GM18858 (cell line): ENCODE data around the gene SPARC.
A peak's percentile ranks its signal among the peaks of the same experiment; 100 is the strongest.

Source experiments
- ATAC-seq: cut with Tn5 transposase; IDR thresholded peaks from one replicate; pipeline ENCODE4 v1.9.1; 2021; ENCODE audit not compliant: unreplicated experiment

The SPARC gene

GRCh38 chr5:151679421-151680155, 7.1 kb downstream of the SPARC start:
- no peak for ATAC-seq

- no peak for ATAC-seq
Observed at GRCh38 chr5:151678713-151679112, 8.0 kb downstream of the SPARC start.

- ATAC-seq = no peak
Observed at GRCh38 chr5:151677776-151678545, 8.8 kb downstream of the SPARC start.

DNA sequence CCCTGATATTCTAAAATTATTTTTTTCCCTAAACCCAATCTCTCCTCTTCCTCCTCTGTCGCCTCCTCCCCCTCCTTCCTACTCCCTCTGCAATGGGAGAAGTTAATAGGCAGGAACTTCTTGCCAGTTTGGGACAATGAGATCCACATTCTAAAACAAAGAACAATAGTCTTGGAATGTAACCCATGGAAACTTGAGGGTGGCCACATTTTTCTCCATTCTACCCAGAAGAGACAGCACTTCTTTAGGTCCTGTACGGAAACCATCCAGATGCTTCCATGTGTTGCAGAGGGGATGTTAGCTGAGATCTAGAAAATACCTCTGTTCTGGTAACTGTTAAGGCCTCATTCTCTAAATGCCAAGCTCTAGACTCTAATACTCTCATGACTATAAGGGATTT, 10.0 kb downstream of the SPARC start:
- no peak for ATAC-seq

DNA sequence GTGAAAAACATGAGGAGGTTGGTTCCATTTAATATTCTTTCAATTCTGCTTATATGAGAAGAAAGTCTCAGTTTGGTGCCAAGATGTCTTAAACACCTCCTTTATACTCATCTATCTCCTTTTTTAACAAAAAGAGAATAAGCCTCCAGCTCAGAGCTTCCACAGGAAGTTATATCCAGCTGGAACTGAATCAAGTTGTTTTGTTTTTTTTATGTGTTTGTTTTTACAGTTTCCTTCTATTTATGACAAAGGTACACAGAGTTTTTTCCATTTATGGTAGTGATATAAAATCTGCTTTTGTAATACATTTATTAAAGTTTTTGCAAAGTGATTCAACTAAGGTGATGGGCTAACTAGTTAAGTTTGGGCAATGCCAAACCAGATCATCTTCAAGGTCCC, 10.4 kb downstream of the SPARC start:
- ATAC-seq = no peak

DNA sequence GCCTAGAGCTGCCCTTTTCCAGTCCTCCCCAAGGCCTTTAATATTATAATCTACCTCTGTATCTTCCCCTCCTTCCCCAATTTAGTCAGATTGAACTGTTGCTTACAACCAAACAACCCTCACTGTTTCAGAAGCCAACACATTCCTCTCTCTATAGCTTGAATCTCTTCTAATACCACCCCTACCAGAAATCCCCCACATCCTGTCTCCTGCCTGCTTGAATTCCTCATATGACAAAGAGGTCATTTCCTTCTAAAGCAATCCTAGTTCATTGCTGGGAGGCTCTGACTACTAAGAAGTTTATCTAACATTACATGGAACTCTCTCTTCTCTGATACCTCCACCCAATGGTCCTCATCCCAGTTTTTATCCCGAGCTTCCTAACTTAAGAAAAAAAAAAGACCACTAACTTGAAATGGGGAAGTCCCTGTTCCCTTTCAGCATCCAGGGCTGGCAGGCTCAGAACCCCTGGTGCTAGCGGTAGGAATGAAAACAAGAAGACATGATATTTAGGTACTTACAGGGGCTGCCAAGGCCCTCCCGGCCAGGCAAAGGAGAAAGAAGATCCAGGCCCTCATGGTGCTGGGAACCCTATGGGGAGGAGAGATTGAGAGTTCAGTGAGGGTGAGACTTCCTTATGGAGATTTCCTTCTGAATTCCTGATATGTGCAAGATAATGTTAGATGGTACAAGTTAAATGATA, 11.0 kb downstream of the SPARC start:
- peak; percentile 44 for ATAC-seq

DNA sequence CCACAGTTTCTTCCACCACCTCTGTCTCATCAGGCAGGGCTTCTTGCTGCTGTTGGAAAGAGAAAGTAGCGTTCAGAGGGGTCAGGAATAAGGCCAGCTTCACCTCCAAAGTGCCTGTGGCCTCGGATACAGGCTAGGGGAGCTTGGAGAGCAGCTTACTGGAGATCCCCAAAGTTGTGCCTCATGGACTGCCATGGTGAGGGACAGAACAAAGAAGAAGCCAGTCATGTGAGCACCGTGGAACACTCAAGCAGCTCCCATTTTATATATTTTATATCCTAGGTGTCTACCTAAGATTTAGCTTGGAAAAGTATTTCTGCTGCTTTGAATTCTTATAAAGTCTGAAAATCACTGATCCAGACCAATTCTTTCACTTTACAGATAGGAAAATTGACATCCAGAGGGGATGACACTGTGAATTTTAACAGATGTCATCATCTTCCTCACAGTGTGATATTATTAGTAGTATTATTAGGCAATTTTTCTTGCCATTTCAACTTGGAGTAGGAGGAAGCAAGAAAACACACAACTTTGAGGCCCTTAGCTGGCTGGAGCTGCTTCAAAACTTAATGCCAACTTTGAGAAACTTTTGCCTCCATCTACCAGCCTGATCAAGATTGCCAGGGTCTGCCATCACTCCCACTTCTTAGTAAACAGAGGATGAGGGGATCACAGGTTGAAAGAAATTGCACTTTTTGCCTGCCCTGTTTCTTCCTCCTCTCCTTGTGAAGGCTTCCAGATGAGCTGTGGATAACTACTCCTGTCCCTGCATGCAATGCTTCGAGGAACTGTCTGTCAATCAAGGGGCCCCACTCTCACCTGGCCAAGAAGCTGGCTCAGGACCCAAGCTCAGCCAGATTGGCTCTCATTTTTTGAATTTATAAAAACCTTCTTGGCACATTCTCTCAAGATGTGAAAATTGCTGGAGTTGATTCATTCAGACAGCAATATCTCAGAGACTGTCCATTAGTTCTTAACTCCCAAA, 11.8 kb downstream of the SPARC start:
- no peak for ATAC-seq

GRCh38 chr5:151673421-151673820, 13.3 kb downstream of the SPARC start:
- ATAC-seq = no peak

GRCh38 chr5:151672516-151672915, 14.2 kb downstream of the SPARC start:
- ATAC-seq = no peak

GRCh38 chr5:151671950-151672349, 14.8 kb downstream of the SPARC start:
- ATAC-seq = no peak

GRCh38 chr5:151670953-151671636, 15.6 kb downstream of the SPARC start:
- no peak for ATAC-seq

DNA sequence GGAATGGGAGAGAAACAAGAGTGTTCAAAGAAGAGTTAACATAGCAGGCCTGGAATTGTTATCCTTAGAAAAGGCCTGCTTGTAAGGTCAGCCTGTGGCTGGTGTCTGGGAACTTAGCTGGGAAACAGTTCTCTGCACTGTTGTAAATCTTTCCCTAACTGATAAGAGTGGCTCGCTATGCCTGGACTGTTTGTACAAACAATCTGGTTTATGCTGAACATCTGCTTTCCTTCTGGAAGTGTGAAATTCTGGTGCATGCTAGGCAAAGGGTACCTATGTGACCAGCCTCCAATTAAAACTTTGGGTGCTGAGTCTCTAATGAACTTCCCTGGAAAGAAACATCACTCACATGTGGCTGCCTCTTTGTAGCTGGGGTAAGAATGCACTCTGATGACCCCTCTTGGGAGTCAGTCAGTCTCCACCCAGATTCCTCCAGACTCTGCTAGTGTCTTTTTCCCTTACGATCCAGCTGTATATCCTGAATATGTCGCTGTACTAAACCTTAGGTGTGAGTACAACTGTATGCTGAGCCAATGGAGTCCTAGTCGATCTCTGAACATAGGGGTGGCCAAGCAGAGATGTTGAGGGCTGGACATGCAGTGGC, 16.5 kb downstream of the SPARC start:
- ATAC-seq = no peak

GRCh38 chr5:151667083-151667482, 19.6 kb downstream of the SPARC start:
- ATAC-seq = no peak

GRCh38 chr5:151665613-151666012, 21.1 kb downstream of the SPARC start:
- no peak for ATAC-seq

- ATAC-seq = no peak
Observed at GRCh38 chr5:151664694-151665585, 21.8 kb downstream of the SPARC start.

DNA sequence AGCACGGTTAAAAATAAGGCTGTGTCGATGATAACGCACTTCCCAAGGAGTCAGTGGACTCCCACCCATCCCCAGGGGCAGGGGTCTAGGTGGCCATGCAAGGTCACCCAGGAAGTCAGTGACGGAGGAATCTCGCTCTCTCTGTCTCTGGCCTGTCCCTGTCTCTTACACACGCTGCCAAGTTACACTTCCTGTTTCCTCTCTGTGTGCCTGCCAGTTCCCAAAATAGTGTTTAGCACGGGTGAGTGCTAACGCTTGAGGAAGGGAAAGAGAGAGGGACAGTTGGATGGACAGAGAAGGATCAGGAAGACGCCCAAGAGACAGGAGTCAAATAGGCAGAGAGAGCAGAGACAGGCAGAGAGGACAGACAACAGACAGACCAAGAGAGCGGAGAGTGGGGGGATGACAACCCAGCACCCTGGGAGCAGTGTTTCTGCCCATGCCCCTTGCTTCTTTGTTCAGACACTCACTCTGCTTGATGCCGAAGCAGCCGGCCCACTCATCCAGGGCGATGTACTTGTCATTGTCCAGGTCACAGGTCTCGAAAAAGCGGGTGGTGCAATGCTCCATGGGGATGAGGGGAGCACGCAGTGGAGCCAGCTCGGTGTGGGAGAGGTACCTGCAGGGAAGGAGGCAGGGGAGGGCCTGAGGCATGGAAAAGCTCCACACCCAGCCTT, 23.0 kb downstream of the SPARC start:
- ATAC-seq = no peak

DNA sequence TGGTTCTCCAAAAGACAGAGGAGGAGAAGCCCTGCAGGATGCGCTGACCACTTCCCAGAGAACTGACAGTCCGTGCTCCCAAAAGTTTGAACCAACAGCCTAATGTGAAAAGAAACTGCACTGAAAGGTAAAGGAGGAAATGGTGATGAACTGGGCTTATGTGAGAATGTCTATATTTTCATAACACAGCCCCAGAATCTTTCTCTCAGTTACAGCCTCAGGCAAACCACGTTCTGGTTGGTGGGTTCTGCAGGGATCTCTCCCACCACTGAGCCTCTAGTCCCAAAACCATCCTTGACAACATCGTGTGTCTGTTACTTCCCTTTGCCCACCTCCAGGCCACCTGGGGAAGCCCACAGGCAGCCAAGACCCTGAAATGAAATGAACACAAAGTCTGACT, 23.9 kb downstream of the SPARC start:
- no peak for ATAC-seq
